Ishikawa (cell line): ENCODE measurements around the gene ZNF473.
A peak's percentile ranks its signal among the peaks of the same experiment; 100 is the strongest.

ENCODE experiments used
- CEBPB ChIP-seq: IDR thresholded peaks from 2 replicates; pipeline ENCODE4 v1.6.1; 2012
- CREB1 ChIP-seq: IDR thresholded peaks from 2 replicates; pipeline ENCODE4 v1.6.1; 2012; ENCODE audit warnings: low read depth
- EGR1 ChIP-seq: IDR thresholded peaks from 2 replicates; pipeline ENCODE4 v1.6.1; 2012
- EP300 ChIP-seq: IDR thresholded peaks from 2 replicates; pipeline ENCODE4 v1.6.1; 2012; ENCODE audit warnings: borderline replicate concordance
- FOXM1 ChIP-seq: IDR thresholded peaks from 2 replicates; pipeline ENCODE4 v1.6.1; 2012; ENCODE audit warnings: low read depth, borderline replicate concordance
- MAX ChIP-seq: IDR thresholded peaks from 2 replicates; pipeline ENCODE4 v1.6.1; 2012
- NFIC ChIP-seq: IDR thresholded peaks from 2 replicates; pipeline ENCODE4 v1.6.1; 2012
- RAD21 ChIP-seq: IDR thresholded peaks from 2 replicates; pipeline ENCODE4 v1.6.1; 2012; ENCODE audit warnings: low read depth
- TAF1 ChIP-seq: IDR thresholded peaks from 2 replicates; pipeline ENCODE4 v1.6.1; 2012; ENCODE audit warnings: low read depth, mild to moderate bottlenecking
- TCF12 ChIP-seq: IDR thresholded peaks from 2 replicates; pipeline ENCODE4 v1.6.1; 2012; ENCODE audit warnings: low read depth
- TEAD4 ChIP-seq: IDR thresholded peaks from 2 replicates; pipeline ENCODE4 v1.6.1; 2012
- YY1 ChIP-seq: IDR thresholded peaks from 2 replicates; pipeline ENCODE4 v1.6.1; 2012; ENCODE audit warnings: low read depth
- ZBTB7A ChIP-seq: IDR thresholded peaks from 2 replicates; pipeline ENCODE4 v1.6.1; 2012; ENCODE audit warnings: low read depth
- TF ChIP-seq, protein P1 (sequence below): IDR thresholded peaks from 2 replicates; pipeline ENCODE4 v1.6.1; 2012
- TF ChIP-seq, protein P2 (sequence below): IDR thresholded peaks from 2 replicates; pipeline ENCODE4 v1.6.1; 2012; ENCODE audit warnings: low read depth, mild to moderate bottlenecking

The ZNF473 gene

GRCh38 chr19:49986354-49986753, 39.5 kb upstream of the ZNF473 start:
- TF ChIP-seq TAF1 (no peak), RAD21 (no peak), YY1 (no peak), MAX (no peak), TEAD4 (no peak), CREB1 (no peak), NFIC (no peak), CEBPB (no peak), EP300 (no peak)
- TF ChIP-seq, protein P1, sequence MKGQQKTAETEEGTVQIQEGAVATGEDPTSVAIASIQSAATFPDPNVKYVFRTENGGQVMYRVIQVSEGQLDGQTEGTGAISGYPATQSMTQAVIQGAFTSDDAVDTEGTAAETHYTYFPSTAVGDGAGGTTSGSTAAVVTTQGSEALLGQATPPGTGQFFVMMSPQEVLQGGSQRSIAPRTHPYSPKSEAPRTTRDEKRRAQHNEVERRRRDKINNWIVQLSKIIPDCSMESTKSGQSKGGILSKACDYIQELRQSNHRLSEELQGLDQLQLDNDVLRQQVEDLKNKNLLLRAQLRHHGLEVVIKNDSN, result no peak
- TF ChIP-seq, protein P2, sequence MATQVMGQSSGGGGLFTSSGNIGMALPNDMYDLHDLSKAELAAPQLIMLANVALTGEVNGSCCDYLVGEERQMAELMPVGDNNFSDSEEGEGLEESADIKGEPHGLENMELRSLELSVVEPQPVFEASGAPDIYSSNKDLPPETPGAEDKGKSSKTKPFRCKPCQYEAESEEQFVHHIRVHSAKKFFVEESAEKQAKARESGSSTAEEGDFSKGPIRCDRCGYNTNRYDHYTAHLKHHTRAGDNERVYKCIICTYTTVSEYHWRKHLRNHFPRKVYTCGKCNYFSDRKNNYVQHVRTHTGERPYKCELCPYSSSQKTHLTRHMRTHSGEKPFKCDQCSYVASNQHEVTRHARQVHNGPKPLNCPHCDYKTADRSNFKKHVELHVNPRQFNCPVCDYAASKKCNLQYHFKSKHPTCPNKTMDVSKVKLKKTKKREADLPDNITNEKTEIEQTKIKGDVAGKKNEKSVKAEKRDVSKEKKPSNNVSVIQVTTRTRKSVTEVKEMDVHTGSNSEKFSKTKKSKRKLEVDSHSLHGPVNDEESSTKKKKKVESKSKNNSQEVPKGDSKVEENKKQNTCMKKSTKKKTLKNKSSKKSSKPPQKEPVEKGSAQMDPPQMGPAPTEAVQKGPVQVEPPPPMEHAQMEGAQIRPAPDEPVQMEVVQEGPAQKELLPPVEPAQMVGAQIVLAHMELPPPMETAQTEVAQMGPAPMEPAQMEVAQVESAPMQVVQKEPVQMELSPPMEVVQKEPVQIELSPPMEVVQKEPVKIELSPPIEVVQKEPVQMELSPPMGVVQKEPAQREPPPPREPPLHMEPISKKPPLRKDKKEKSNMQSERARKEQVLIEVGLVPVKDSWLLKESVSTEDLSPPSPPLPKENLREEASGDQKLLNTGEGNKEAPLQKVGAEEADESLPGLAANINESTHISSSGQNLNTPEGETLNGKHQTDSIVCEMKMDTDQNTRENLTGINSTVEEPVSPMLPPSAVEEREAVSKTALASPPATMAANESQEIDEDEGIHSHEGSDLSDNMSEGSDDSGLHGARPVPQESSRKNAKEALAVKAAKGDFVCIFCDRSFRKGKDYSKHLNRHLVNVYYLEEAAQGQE, result no peak

- TF ChIP-seq TEAD4 (peak; percentile 59), MAX (peak; percentile 98), NFIC (0 out of 2 replicates have a peak, but pooled peaks have one; percentile 44), EP300 (0 out of 2 replicates have a peak, but pooled peaks have one; percentile 35), ZBTB7A (no peak), EGR1 (no peak), RAD21 (peak; percentile 34), FOXM1 (no peak), YY1 (peak; percentile 74), TCF12 (peak; percentile 74; the same call in 1 of the 2 replicates), CREB1 (0 out of 2 replicates have a peak, but pooled peaks have one; percentile 23)
- TF ChIP-seq, protein P1, result peak; percentile 56; the same call in 1 of the 2 replicates
- TF ChIP-seq, protein P2, result peak; percentile 98
Observed at GRCh38 chr19:49987159-49987698, 38.6 kb upstream of the ZNF473 start.

GRCh38 chr19:49988007-49988406, 37.8 kb upstream of the ZNF473 start:
- no peak for TF ChIP-seq FOXM1
- TF ChIP-seq RAD21, result no peak
- TF ChIP-seq, protein P2, result no peak
- TF ChIP-seq EGR1, result no peak
- no peak for TF ChIP-seq TAF1
- TF ChIP-seq TEAD4, result no peak
- TF ChIP-seq, protein P1, result no peak
- no peak for TF ChIP-seq TCF12
- TF ChIP-seq NFIC, result no peak
- TF ChIP-seq CREB1, result no peak
- TF ChIP-seq ZBTB7A, result no peak
- TF ChIP-seq YY1, result no peak
- no peak for TF ChIP-seq MAX
- TF ChIP-seq EP300, result no peak
- TF ChIP-seq CEBPB, result no peak

DNA sequence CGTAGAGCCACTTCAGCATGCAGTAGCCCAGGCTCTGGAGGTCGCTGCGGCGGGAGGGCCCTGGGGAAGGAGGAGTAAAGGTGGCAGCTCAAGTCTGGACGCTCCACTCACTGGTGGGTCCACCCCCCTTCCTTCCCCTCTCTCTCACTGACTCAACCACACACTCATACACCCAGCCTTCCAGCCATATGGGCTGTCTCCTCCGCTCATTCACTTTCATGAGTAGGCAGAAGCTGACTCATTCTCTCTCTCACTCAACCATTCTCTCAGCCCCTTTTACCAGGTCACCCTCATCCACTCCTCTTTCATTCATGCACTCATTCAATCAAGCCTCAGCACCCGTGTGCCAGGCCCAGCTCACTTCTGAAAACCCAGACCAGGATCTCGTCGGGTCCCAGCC, 37.4 kb upstream of the ZNF473 start:
- TF ChIP-seq CEBPB (no peak), RAD21 (no peak), EGR1 (no peak), TAF1 (no peak), ZBTB7A (no peak), TEAD4 (no peak), TCF12 (no peak), YY1 (no peak), MAX (no peak), EP300 (no peak), NFIC (no peak), FOXM1 (no peak), CREB1 (no peak)
- TF ChIP-seq, protein P2, result no peak
- TF ChIP-seq, protein P1, result no peak
